ENCODE data around the gene TMEM63C. TPM values are rescaled to one million over a fixed set of nuclear protein-coding genes. Genes with fewer than 3 reads are reported as not detected.
A peak's percentile ranks its signal among the peaks of the same experiment; 100 is the strongest.

The TMEM63C gene
- total RNA-seq, 1 experiment from 2014 or later, result 5.7 TPM

DNA sequence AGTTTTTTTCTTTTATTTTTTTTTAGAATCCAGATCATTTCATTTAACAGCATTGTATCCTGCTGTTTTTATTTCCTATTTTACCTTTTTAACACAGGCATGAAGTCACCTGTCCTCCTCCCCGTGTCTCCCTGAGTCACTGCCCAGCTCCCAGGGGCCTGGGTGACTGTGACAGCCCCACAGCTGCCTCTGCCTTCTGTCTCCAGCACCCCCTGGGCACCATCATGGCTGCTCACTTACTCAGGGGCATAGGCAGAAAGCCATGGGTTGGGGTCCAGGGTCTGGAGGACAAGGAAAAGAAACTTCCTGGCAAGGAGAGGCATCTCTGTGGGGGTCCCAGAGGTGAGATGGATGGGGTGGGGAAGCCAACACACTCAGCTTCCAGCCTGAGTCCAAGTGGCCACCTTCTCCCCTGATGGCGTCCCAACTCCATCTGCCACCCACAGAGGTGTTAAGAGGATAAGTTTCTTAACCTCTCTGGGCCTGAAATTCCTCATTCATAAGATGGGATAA lies 25.3 kb downstream of the TMEM63C start:
- no peak for ATAC-seq
- CTCF ChIA-PET, result no interaction called here

More for the DNA sequence above, 25.3 kb downstream of the TMEM63C start:
- DNase-seq (ENCODE audit: low read depth, low spot score), result no peak
- RAD21 ChIA-PET (ENCODE audit: low non-redundant PET in 1 of 2, low total read pairs in 2 of 2, uncharacterized antibody in 2 of 2, unreplicated experiment in 2 of 2), result interaction anchor here in 1 of 2 experiments (0.6 kb wide), 1 partner anchor 69 kb away, joined by 3 read pairs; no protein-coding TSS in a partner anchor
- BruUV-seq (replicated peaks), result no TSS peak
- no peak overlapping the region for H3K4me2 ChIP-seq (ENCODE audit: low read length)
- H3K9ac ChIP-seq (ENCODE audit: low read length), result no peak overlapping the region
- no peaks in the 10 kb centered on the region for H4K20me1 ChIP-seq (ENCODE audit: insufficient read depth)
- TF ChIP-seq RAD21 (IDR thresholded peaks at IDR 0.05; ENCODE audit: low read depth) (0 out of 2 replicates have a peak, but pooled peaks have one; percentile 21), REST (IDR thresholded peaks at IDR 0.05; ENCODE audit: low read depth) (no peak)
- TF ChIP-seq, protein P1, sequence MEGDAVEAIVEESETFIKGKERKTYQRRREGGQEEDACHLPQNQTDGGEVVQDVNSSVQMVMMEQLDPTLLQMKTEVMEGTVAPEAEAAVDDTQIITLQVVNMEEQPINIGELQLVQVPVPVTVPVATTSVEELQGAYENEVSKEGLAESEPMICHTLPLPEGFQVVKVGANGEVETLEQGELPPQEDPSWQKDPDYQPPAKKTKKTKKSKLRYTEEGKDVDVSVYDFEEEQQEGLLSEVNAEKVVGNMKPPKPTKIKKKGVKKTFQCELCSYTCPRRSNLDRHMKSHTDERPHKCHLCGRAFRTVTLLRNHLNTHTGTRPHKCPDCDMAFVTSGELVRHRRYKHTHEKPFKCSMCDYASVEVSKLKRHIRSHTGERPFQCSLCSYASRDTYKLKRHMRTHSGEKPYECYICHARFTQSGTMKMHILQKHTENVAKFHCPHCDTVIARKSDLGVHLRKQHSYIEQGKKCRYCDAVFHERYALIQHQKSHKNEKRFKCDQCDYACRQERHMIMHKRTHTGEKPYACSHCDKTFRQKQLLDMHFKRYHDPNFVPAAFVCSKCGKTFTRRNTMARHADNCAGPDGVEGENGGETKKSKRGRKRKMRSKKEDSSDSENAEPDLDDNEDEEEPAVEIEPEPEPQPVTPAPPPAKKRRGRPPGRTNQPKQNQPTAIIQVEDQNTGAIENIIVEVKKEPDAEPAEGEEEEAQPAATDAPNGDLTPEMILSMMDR (IDR thresholded peaks at IDR 0.05 in 2 of 3, conservative IDR thresholded peaks at IDR 0.05 in 1 of 3; ENCODE audit: borderline replicate concordance in 1 of 3, insufficient read depth in 1 of 3, low read depth in 2 of 3, low read length in 2 of 3), result peak; percentile 8 to 17 (median 13); a peak in 2 of 6 replicates
- no peak overlapping the region for H2AFZ ChIP-seq (ENCODE audit: low read depth, low read length, poor library complexity, severe bottlenecking)
- H3K9me3 ChIP-seq (ENCODE audit: control insufficient read depth in 1 of 2, insufficient read depth in 1 of 2, low read depth in 1 of 2, low read length in 2 of 2), result no peaks in the 10 kb centered on the region
- H3K4me1 ChIP-seq (ENCODE audit: control insufficient read depth in 1 of 2, insufficient read depth in 2 of 2, low read length in 2 of 2), result no peaks in the 10 kb centered on the region
- no peak overlapping the region for H3K27ac ChIP-seq (ENCODE audit: low read depth, low read length)
- POLR2A ChIA-PET, result no interaction called here
- no peaks in the 10 kb centered on the region for H3K27me3 ChIP-seq (ENCODE audit: insufficient read depth, low read length)
- H3K36me3 ChIP-seq (ENCODE audit: control insufficient read depth in 1 of 2, insufficient read depth in 2 of 2, low read length in 2 of 2), result no peaks in the 10 kb centered on the region
- H3K79me2 ChIP-seq (ENCODE audit: insufficient read depth, low read length), result no peaks in the 10 kb centered on the region
- no peaks in the 10 kb centered on the region for H3K9me2 ChIP-seq (ENCODE audit: insufficient read depth)
- no peak overlapping the region for H3K4me3 ChIP-seq (replicated peaks in 1 of 2; ENCODE audit: low read depth in 1 of 2, low read length in 2 of 2)
- intact Hi-C loops (cut with micrococcal nuclease), result no loop called here

Measured in HCT116 (cell line).